Loucy (cell line): ENCODE results near the gene ZFAND3.

Experiments
- H2AFZ ChIP-seq: fragments of 200-600 bp; sonication (generic); 2 replicates; pipeline ENCODE4 v1.6.0; 2016; ENCODE audit warnings: antibody characterized with exemption, mild to moderate bottlenecking, low read length, moderate library complexity
- H3F3A ChIP-seq: fragments of 200-600 bp; 2 replicates; pipeline ENCODE4 v1.6.0; 2016; ENCODE audit warnings: antibody characterized with exemption, low read depth, mild to moderate bottlenecking
- H3K27me3 ChIP-seq: fragments of 200-600 bp; sonication (generic); 2 replicates; pipeline ENCODE4 v1.6.1; 2014; ENCODE audit warnings: low read length, mild to moderate bottlenecking; ENCODE audit not compliant: insufficient read depth, poor library complexity, severe bottlenecking
- H3K36me3 ChIP-seq: fragments of 200-600 bp; sonication (generic); 2 replicates; pipeline ENCODE4 v1.6.1; 2016; ENCODE audit warnings: low read length; ENCODE audit not compliant: insufficient read depth
- H3K4me1 ChIP-seq: fragments of 200-600 bp; sonication (generic); 2 replicates; pipeline ENCODE4 v1.5.1; 2014; ENCODE audit warnings: low read length, mild to moderate bottlenecking; ENCODE audit not compliant: insufficient read depth, poor library complexity, severe bottlenecking
- H3K4me2 ChIP-seq: fragments of 200-600 bp; sonication (generic); 2 replicates; pipeline ENCODE4 v1.6.0; 2014; ENCODE audit warnings: antibody characterized with exemption, low read length, low read depth, mild to moderate bottlenecking; ENCODE audit not compliant: poor library complexity, severe bottlenecking
- H3K4me3 ChIP-seq: fragments of 200-600 bp; sonication (generic); 2 replicates; pipeline ENCODE4 v1.5.1; 2014; ENCODE audit warnings: low read length, mild to moderate bottlenecking, mixed read lengths; ENCODE audit not compliant: poor library complexity, severe bottlenecking
- H3K79me2 ChIP-seq: fragments of 200-600 bp; sonication (generic); 2 replicates; pipeline ENCODE4 v1.6.1; 2014; ENCODE audit warnings: low read length; ENCODE audit not compliant: insufficient read depth
- H3K9ac ChIP-seq: fragments of 200-600 bp; sonication (generic); 2 replicates; pipeline ENCODE4 v1.6.0; 2014; ENCODE audit warnings: mild to moderate bottlenecking, low read depth, low read length, moderate library complexity; ENCODE audit not compliant: poor library complexity, severe bottlenecking
- H3K9me2 ChIP-seq: fragments of 200-600 bp; sonication (generic); replicated peaks from 2 replicates; pipeline ENCODE4 v1.6.1; 2016; ENCODE audit warnings: low read depth, low read length, mixed read lengths
- H3K9me3 ChIP-seq: fragments of 200-600 bp; sonication (generic); 2 replicates; pipeline ENCODE4 v1.6.1; 2014; ENCODE audit warnings: mild to moderate bottlenecking, antibody characterized with exemption, low read length, low read depth; ENCODE audit not compliant: insufficient read depth
- H4K20me1 ChIP-seq: fragments of 200-600 bp; sonication (generic); 2 replicates; pipeline ENCODE4 v1.6.0; 2014; ENCODE audit warnings: antibody characterized with exemption, low read length, mild to moderate bottlenecking; ENCODE audit not compliant: insufficient read depth, poor library complexity, severe bottlenecking
- CTCF ChIP-seq: fragments of 200-600 bp; sonication (generic); conservative IDR thresholded peaks from 2 replicates; pipeline ENCODE4 v1.5.1; 2014; ENCODE audit warnings: mild to moderate bottlenecking, antibody characterized with exemption, low read length
- EZH2phosphoT487 ChIP-seq: fragments of 200-600 bp; IDR thresholded peaks from 2 replicates; pipeline ENCODE4 v1.6.1; 2018; ENCODE audit warnings: antibody characterized with exemption, mild to moderate bottlenecking, moderate library complexity, borderline replicate concordance

ZFAND3 gene

GRCh38 chr6:38188677-38189335 is 369.3 kb downstream of the ZFAND3 start:
- Histone ChIP-seq H3F3A (no peaks in the 10 kb centered on the region), H4K20me1 (no peaks in the 10 kb centered on the region), H3K9ac (no peak overlapping the region), H3K4me1 (no peaks in the 10 kb centered on the region), H3K4me3 (no peak overlapping the region), H3K79me2 (no peaks in the 10 kb centered on the region), H2AFZ (no peak overlapping the region), H3K9me3 (no peaks in the 10 kb centered on the region), H3K27me3 (no peaks in the 10 kb centered on the region), H3K36me3 (no peaks in the 10 kb centered on the region), H3K4me2 (no peak overlapping the region), H3K9me2 (no peaks in the 10 kb centered on the region)
- no peak for TF ChIP-seq CTCF
- no peak for TF ChIP-seq EZH2phosphoT487

- Histone ChIP-seq H3K4me1 (no peaks in the 10 kb centered on the region), H4K20me1 (no peaks in the 10 kb centered on the region), H3K36me3 (no peaks in the 10 kb centered on the region), H3K9ac (no peak overlapping the region), H3K9me3 (no peaks in the 10 kb centered on the region), H3K27me3 (no peaks in the 10 kb centered on the region), H3K79me2 (no peaks in the 10 kb centered on the region), H3F3A (no peaks in the 10 kb centered on the region), H3K4me3 (no peak overlapping the region), H3K9me2 (no peaks in the 10 kb centered on the region), H3K4me2 (no peak overlapping the region), H2AFZ (no peak overlapping the region)
- no peak for TF ChIP-seq CTCF
Observed at GRCh38 chr6:38191418-38191817, 371.9 kb downstream of the ZFAND3 start.

GRCh38 chr6:38192011-38192410 is 372.5 kb downstream of the ZFAND3 start:
- TF ChIP-seq CTCF (no peak), EZH2phosphoT487 (no peak)
- Histone ChIP-seq H3K36me3 (no peaks in the 10 kb centered on the region), H4K20me1 (no peaks in the 10 kb centered on the region)

More at GRCh38 chr6:38192011-38192410, 372.5 kb downstream of the ZFAND3 start:
- no peak overlapping the region for H3K4me2 ChIP-seq
- no peak overlapping the region for H3K9ac ChIP-seq
- no peak overlapping the region for H2AFZ ChIP-seq
- H3K9me3 ChIP-seq = no peaks in the 10 kb centered on the region
- no peaks in the 10 kb centered on the region for H3K79me2 ChIP-seq
- H3K9me2 ChIP-seq = no peaks in the 10 kb centered on the region
- H3K4me1 ChIP-seq = no peaks in the 10 kb centered on the region
- no peaks in the 10 kb centered on the region for H3F3A ChIP-seq
- H3K4me3 ChIP-seq = no peak overlapping the region
- H3K27me3 ChIP-seq = no peaks in the 10 kb centered on the region
